Right lobe of liver (tissue), 4 donors: ENCODE results near the gene GRM8.

Experiments
- POLR2A ChIP-seq: fragments of 450-650 bp; IDR thresholded peaks from one replicate; pipeline ENCODE4 v1.6.1; 2017; ENCODE audit warnings: antibody characterized with exemption, mild to moderate bottlenecking
- TF ChIP-seq, protein P1 (sequence below), 4 donors: fragments of 200-600 bp in 3 of 4; fragments of 450-650 bp in 1 of 4; IDR thresholded peaks; one replicate each; pipeline versions ENCODE4 v1.5.1 to v1.8.0; 2016 to 2022; ENCODE audit warnings: antibody characterized with exemption in 4 of 4, mild to moderate bottlenecking in 2 of 4
- donor health status: DM: no; HTN: no; CAD: no.
- donor health status: DM: no; HTN: no; CAD: no.
- donor health status: DM: no; HTN: yes; CAD: no.

DNA sequence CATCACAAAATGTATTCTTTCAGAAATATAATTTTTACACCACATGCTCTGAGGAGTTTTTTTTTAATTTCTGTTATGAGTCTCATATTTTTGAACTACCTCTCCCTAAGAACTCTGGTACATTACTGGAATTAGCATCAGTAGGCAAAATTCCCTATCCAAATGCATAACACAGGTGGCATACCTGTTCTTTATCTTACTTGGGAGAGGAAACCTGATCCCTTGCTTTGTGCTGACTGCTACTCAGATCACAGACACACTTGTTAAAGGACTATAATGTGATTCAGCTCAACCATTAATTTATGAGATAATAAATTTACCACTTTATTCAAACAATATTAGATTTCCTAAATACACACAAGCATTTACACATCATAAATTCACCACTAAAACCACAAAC, 617.2 kb downstream of the GRM8 start:
- TF ChIP-seq, protein P1, sequence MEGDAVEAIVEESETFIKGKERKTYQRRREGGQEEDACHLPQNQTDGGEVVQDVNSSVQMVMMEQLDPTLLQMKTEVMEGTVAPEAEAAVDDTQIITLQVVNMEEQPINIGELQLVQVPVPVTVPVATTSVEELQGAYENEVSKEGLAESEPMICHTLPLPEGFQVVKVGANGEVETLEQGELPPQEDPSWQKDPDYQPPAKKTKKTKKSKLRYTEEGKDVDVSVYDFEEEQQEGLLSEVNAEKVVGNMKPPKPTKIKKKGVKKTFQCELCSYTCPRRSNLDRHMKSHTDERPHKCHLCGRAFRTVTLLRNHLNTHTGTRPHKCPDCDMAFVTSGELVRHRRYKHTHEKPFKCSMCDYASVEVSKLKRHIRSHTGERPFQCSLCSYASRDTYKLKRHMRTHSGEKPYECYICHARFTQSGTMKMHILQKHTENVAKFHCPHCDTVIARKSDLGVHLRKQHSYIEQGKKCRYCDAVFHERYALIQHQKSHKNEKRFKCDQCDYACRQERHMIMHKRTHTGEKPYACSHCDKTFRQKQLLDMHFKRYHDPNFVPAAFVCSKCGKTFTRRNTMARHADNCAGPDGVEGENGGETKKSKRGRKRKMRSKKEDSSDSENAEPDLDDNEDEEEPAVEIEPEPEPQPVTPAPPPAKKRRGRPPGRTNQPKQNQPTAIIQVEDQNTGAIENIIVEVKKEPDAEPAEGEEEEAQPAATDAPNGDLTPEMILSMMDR (IDR thresholded peaks at IDR 0.05) = no peak
- no peak for TF ChIP-seq POLR2A
